ENCODE results near the gene CORO2A. TPM values are rescaled to one million over a fixed set of nuclear protein-coding genes. Genes with fewer than 3 reads are reported as not detected.

CORO2A gene
- total and polyA plus RNA-seq, 2 of the 8 experiments (the other 6 are each of a cell fraction or from before 2014, with no cell fraction given): 13.7 to 27.9 TPM

- H3K9me3 ChIP-seq (ENCODE audit: insufficient read depth in 2 of 2, low read depth in 1 of 2, low read length in 1 of 2): no peaks in the 10 kb centered on the region; a peak in 1 of 4 replicates
- H3K14ac ChIP-seq (ENCODE audit: insufficient read length): no peak overlapping the region
- H3K4me2 ChIP-seq (ENCODE audit: insufficient read depth in 1 of 2, low read depth in 2 of 2, low read length in 2 of 2): no peak overlapping the region
- no peak overlapping the region for H2AFZ ChIP-seq (ENCODE audit: low read length)
- H3K79me2 ChIP-seq (ENCODE audit: control insufficient read depth in 1 of 2, insufficient read depth in 2 of 2, low read length in 2 of 2): no peaks in the 10 kb centered on the region
- no peak overlapping the region for H4K91ac ChIP-seq (replicated peaks; ENCODE audit: insufficient read length, low read length)
- no peak overlapping the region for H3K4ac ChIP-seq (replicated peaks; ENCODE audit: insufficient read length, low read depth, low read length)
- no peaks in the 10 kb centered on the region; a peak in 1 of 7 replicates for H3K27me3 ChIP-seq (replicated peaks in 1 of 4; ENCODE audit: control insufficient read depth in 3 of 4, extremely low read depth in 1 of 4, insufficient read depth in 3 of 4, low read length in 3 of 4)
- no peak overlapping the region for H3K27ac ChIP-seq (ENCODE audit: low read depth, low read length)
- H2AK5ac ChIP-seq (ENCODE audit: low read depth, low read length): no peak overlapping the region
- H3K23me2 ChIP-seq (ENCODE audit: low read depth, low read length): peaks cover 7% of the 10 kb centered on the region; the same call in 1 of the 2 replicates
- H2BK15ac ChIP-seq (ENCODE audit: low read length): no peak overlapping the region
- H3K56ac ChIP-seq (replicated peaks; ENCODE audit: insufficient read length, low read depth, low read length): no peak overlapping the region
- no peak overlapping the region for H2BK5ac ChIP-seq (ENCODE audit: low read depth, low read length)
- H3K18ac ChIP-seq (ENCODE audit: extremely low read depth, low read length): no peak overlapping the region
- H3K4me1 ChIP-seq (replicated peaks in 1 of 4; ENCODE audit: control insufficient read depth in 3 of 4, insufficient read depth in 4 of 4, low read length in 3 of 4): peaks cover 0 to 8% (median 3%) of the 10 kb centered on the region in 4 experiments; a peak in 4 of 7 replicates
- no peak overlapping the region for H2BK120ac ChIP-seq (replicated peaks; ENCODE audit: low read depth, low read length)
- no peak overlapping the region for H3K9ac ChIP-seq (replicated peaks in 1 of 4; ENCODE audit: extremely low read depth in 1 of 4, low read depth in 3 of 4, low read length in 3 of 4)
- no peaks in the 10 kb centered on the region for H4K20me1 ChIP-seq (replicated peaks in 1 of 2; ENCODE audit: control insufficient read depth in 1 of 2, insufficient read depth in 2 of 2, low read length in 2 of 2)
- FAIRE-seq: no peak
- no peak overlapping the region for H4K5ac ChIP-seq (ENCODE audit: insufficient read length, low read depth, low read length)
- H3K4me3 ChIP-seq (ENCODE audit: extremely low read depth in 1 of 4, insufficient read depth in 2 of 4, low read depth in 3 of 4, low read length in 4 of 4): no peak overlapping the region
- H3K36me3 ChIP-seq (ENCODE audit: control insufficient read depth in 2 of 4, insufficient read depth in 4 of 4, low read length in 3 of 4): no peaks in the 10 kb centered on the region; a peak in 2 of 8 replicates
- H2BK12ac ChIP-seq (ENCODE audit: low read depth, low read length): 0 out of 2 replicates have a peak overlapping the region, but pooled peaks have one; percentile 23
- POLR2A ChIA-PET (ENCODE audit: partially characterized antibody): interaction anchor here (1.4 kb wide), 1 partner anchor 10 kb away, joined by 4 read pairs; no protein-coding TSS in a partner anchor
- no peak overlapping the region for H2BK20ac ChIP-seq (ENCODE audit: low read length)
- H4K8ac ChIP-seq (ENCODE audit: extremely low read depth, insufficient read depth, low read length): no peak overlapping the region
- TF ChIP-seq MAX (IDR thresholded peaks at IDR 0.05) (no peak), RBBP5 (IDR thresholded peaks at IDR 0.05; ENCODE audit: borderline replicate concordance, low read depth, low read length) (no peak), TEAD4 (IDR thresholded peaks at IDR 0.05; ENCODE audit: low read depth, low read length) (no peak), ASH2L (IDR thresholded peaks at IDR 0.05; ENCODE audit: low read length) (no peak), SRF (IDR thresholded peaks at IDR 0.05; ENCODE audit: low read depth, low read length) (no peak), CBX8 (IDR thresholded peaks at IDR 0.05; ENCODE audit: borderline replicate concordance, low read depth, low read length) (no peak), TCF12 (IDR thresholded peaks at IDR 0.05; ENCODE audit: low read depth, low read length) (no peak), SIN3A (conservative IDR thresholded peaks at IDR 0.05 in 1 of 2, IDR thresholded peaks at IDR 0.05 in 1 of 2; ENCODE audit: low read depth in 1 of 2, low read length in 2 of 2) (no peak), RFX5 (IDR thresholded peaks at IDR 0.05; ENCODE audit: borderline replicate concordance, low read depth, low read length) (no peak), KDM4A (IDR thresholded peaks at IDR 0.05; ENCODE audit: low read depth, low read length, severe bottlenecking) (no peak), CREB1 (IDR thresholded peaks at IDR 0.05) (no peak)
- no peak overlapping the region for H3K23ac ChIP-seq (ENCODE audit: insufficient read length)
- 89% methylated on average over 3 of the region's 3 CpGs; no CpG with 5 or more reads in 1 of the 2 experiments for WGBS, 2 experiments (ENCODE audit: extremely low coverage in 1 of 2, insufficient coverage in 1 of 2, insufficient read length in 1 of 2, insufficient replicate concordance in 2 of 2, low coverage in 1 of 2, low lambda C conversion rate in 2 of 2, missing lambda C conversion rate in 1 of 2)
- DNase-seq (ENCODE audit: low read depth in 1 of 2, low spot score in 2 of 2): no peak
- CTCF ChIA-PET (ENCODE audit: partially characterized antibody): interaction anchor here (0.8 to 2.9 kb wide), 8 partner anchors 9 to 121 kb away, joined by 3 to 15 read pairs (median 4); no protein-coding TSS in a partner anchor
- no peaks in the 10 kb centered on the region for H3K79me1 ChIP-seq (ENCODE audit: low read depth, low read length)
Observed at GRCh38 chr9:98120476-98120875, 72.0 kb downstream of the CORO2A start.
